ENCODE data around the gene B3GALT6.
A peak's percentile ranks its signal among the peaks of the same experiment; 100 is the strongest.
"Not testable (repeated sequence)": the region's sequence is repeated elsewhere in the genome, so short reads cannot be mapped to it uniquely, and the experiment has no call there.

Gene B3GALT6

DNA sequence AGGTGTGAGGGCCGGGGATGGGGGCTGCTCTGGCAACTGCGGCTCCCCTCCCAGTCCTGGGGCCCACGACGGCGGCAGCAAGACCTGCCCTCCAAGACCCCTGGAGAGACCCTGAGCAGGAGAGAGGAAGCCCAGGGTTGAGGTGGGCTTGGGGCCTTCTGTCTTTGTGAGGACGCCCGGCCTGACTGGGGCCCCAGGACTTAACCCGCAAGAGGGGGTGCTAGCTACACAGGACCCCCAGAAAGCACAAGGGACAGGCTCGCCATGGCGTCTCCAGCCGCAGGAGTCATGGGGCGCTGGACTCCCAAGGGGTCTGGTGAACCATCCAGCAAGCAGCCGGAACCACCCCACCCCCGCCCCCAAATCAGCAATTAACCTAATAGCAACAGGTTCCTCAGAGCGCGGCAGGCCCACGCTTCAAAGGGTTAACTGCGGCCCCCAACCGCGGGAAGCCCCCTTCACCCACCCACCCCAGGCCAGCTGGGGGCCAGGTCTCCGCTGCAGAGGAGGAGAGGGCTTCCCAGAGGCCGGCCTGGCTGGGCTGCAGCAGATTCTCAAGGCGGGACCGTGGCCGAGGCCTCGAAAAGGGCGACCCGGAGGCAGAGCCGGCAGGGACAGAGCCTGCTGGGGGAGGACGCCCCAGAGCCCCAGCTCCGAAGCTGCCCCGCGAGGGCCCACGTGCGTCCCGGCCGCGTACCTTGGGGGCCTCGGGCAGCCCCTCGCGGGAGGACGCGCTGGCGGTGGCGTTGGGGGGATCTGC lies 14.0 kb downstream of the B3GALT6 start:
- DNase-seq: no peak

DNA sequence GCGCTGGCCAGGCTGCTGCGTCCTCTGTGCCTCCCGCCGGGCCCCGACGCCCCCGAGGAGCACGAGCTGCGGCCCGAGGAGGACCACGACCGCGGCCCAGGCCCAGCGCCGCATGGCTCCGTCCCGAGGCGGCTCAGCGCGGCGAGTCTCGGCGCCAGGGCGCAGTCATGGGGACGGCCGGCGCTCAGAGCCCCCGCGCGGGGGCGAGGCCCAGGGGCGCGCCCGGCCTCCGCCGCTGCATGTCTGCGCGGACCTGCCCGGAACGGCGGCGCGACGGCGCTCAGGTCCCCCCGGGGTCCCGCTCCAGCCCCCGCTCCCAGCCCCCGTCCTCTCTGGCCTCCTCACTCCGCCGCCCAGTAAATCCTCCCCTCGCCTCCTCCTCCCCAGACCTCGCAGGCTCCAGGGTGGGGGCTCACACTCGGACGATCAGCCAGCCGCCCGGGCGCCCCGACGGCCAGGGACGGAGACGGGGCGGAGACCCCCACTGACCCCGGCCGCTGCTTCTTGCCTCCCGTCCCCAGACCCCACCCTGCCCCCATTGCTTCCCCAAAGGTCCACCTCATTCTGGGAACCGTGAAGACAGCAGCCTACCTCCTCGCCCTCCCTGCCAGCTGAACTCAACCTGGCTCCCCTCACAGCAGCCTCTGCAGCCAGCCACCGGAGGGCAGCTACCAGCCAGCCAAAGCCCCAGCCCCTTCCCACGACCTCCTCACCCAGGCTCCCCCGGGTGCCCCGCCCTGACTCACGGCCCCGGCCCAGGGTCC lies 14.7 kb downstream of the B3GALT6 start, which contains the start of gene C1QTNF12:
Gene C1QTNF12, minus strand, starts transcription at position 146 of the 764 bp plus-strand sequence. Its CDS starts 32 bp downstream, at position 114.
- DNase-seq: no peak

DNA sequence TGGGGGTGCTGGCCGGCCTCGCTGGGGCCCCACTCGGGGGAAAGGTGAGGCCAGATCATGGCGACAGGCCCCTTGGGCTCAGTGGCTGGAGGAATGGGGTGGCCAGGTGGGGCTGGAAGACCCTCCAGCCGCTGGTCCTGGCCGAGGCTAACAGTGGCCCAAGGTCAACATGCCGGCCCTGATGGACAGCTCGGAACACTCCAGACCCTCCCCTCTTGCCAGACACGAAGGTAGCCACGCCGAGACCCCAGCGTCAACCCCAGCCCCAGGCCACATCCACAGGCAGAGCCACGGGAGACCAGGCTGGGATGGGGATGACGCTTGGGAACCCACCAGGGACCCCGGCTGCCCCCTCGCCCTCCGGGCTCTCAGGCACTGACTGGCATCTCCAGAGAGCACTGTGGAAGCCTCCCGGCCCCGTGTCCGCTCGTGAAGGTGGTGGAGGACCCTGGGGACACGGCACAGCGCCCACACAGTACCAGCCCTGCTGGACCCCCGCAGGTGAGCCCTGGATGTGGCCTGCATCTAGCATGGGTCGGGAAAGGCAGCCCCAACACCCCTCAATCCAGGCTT lies 15.4 kb downstream of the B3GALT6 start:
- DNase-seq: no peak

DNA sequence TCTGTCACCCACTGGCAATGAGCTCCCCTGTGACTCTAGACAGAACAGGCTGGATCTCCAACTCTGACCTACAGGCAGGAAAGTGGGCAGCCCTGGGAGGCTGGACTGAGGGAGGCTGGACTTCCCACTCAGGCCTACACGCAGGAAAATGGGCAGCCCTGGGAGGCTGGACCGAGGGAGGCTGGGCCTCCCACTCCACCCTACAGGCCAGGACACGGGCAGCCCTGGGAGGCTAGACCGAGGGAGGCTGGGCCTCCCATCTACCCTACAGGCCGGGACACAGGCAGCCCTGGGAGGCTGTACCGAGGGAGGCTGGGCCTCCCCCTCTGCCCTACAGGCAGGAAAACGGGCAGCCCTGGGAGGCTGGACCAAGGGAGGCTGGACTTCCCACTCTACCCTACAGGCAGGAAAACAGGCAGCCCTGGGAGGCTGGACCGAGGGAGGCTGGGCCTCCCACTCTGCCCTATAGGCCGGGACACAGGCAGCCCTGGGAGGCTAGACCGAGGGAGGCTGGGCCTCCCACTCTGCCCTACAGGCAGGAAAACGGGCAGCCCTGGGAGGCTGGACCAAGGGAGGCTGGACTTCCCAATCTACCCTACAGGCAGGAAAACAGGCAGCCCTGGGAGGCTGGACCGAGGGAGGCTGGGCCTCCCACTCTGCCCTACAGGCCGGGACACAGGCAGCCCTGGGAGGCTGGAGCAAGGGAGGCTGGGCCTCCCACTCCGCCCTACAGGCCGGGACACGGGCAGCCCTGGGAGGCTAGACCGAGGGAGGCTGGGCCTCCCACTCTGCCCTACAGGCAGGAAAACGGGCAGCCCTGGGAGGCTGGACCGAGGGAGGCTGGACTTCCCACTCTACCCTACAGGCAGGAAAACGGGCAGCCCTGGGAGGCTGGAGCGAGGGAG lies 16.2 kb downstream of the B3GALT6 start:
- DNase-seq: not testable (repeated sequence)

DNA sequence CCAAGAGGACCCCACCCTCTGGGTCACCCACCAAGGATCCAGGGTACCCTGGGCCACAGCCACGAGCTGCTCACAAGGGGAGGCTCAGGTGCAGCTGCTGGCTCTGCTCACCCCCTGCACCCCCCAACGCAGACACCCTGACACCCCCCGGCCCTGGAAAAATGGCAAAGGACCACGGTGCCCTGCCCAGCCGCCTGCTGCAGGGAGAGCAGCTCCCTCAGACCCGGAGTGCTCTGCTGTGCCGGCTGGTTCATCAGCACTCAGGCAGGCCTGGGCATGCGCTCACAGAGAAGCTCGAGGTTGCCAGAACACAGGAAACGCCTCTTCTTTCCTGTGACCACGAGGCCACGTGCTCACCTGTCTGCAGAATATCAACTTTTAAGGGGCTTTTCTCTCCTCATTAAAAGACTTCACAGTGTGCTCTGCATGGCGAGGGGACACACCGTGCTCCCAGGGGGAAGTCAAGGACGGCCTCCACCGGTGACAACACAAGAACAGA lies 18.8 kb downstream of the B3GALT6 start:
- peak; percentile 75 for DNase-seq

DNA sequence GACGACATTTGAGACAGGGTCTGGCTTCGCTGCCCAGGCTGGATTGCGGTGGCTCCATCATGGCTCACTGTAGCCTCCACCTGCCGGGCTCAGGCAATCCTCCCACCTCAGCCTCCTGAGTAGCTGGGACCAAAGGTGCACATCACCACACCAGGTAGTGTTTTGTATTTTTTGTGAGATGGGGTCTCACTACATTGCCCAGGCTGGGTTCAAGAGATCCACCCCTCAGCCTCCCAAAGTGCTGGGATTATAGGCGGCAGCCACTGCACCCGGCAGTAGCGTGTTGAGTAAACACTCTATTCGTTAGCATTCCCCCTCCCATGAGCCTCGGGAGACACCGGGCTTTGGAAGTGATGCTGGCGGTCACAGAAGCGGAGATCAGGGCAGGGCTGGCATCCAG lies 21.3 kb downstream of the B3GALT6 start:
- no peak for DNase-seq

DNA sequence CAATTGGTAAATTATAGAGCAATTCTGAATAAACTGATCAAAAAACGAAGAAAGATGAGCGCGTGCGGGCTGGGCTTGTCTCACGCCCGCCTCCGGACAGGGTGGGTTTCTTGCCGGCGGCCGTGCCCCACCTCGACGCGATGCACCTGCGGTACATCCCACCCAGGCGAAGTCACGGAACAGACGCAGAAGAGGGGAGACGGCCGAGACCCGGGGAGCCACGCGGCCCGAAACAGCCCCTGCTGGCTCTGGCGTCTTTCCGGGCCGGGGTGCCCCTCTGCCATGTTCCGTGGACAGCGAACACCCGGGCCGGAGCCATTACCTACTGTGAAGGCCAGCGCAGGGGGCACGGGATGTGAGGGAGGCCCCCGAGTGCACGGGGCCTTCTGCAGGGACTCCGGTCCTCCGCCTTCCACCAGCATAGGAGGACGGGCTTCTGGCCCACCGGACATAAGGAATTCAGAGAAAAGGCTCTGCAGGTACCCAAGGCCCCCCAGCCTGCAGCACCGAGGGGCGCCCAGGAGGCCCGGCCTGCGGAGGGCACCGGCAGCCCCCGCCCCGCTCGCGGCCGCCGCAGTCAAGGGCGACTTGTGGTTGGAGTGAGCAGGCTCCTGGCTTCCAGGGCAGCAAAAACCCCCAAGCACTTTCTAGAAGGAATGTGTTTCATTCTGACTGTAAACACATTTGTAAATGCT lies 22.1 kb downstream of the B3GALT6 start:
- no peak for DNase-seq

DNA sequence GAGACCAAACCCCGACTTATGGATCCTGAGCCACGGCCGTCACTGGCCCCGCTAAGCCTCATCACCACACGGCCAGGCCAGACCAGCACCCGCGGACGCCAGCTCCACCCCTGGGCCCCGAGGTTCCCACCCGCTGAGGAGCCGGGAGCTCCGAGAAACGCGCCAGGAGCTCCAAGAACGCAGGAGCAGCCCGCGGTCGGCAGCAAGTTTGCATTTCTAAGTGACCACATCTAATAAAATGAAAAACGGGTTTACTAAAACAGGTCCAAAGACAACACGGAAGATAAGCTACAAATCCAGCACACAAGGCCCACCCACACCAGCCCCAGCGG lies 22.6 kb downstream of the B3GALT6 start:
- DNase-seq: no peak

DNA sequence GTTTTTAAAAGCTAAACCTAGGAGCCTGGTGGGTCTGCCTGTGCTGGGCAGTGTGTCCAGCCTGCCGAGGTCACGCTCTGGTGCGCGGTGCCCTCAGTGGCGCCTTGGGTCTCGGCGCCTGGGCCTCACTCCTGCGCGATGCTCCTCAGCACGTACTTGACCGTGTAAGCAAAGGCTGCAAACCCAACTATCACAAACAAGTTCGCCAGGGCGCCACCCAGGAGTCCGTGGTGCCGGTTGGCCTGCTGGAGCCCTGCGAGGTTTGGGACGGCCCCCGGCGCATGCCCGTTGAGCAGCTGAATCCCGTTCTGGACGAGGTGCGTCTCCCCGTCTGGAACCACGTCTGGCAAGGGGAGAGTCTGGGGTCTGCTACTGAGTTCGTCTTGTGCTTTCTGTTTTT lies 23.0 kb downstream of the B3GALT6 start:
- DNase-seq: no peak

DNA sequence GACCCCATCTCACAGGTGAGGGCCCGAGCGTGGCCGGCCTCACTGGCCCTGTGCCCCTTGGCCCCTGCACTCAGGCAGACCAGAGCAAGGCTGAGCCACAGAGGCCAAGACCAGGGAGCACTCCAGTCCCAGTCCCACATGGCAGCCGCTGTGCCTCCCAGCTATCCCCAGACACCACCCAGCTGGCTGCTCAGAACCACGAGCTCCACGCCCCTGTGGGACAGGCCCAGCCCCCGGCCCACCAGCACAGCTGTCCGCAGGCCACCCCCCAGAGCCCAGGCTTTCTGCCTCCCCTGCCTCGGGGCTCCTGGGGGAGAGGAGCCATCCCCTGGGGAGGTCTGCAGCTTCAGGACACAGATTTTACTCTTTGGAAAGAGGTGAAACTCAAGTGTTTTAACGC lies 23.6 kb downstream of the B3GALT6 start:
- DNase-seq: no peak

DNA sequence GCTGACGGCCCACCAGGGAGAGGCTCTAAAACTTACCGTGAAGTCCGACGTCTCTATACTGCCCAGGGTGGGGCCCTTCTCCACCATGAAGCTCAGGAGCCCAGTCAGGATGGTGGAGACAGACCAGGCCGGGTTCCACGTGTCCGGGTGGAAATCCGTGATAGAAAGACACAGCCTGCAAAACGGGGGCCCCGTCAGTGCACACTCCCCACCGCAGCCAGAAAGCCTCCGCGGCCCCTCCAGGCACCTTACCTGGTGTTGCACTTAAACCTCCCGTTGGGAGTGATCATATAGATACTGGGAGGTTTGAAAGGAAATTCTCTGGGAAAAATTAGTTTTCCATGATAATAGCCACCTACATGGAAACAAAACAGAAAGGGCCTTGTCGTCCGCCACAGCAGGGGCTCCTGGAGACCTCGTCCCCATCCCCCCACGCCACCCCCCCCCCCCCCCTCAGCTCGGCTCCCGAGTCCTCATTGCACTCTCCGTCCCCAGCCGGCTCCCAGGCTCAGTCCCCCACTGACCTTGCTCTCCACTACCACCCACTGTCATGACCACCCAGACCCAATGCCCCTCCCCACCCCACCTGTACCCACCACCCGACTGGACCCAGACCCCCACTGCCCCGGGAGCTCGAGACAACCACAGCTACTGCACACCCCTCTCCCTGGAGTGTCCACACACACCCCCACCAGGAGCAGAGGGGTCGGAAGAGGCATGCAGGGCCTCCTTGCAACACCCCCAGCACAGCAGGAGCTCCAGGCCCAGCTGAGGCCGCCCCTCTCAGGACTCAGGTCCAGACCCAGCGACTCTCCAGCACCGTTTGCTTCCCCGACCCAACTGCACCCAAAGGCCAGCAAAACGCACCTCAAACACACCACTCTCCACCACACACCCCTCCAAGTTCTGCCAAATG lies 25.2 kb downstream of the B3GALT6 start:
- no peak for DNase-seq

DNA sequence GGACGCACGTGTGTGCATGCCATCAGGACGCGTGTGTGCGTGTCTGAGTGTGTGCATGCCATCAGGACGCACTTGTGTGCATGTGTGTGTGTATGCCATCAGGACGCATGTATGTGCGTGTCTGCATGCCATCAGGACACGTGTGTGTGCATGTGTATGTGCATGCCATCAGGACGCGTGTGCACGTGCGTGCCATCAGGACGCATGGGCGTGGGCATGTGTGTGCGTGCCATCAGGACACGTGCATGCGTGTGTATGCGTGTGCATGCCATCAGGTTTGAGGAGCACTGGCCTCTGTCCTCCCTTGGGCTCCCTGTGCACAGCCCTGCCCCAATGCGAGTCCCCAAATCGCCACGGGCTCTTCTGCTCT lies 27.1 kb downstream of the B3GALT6 start:
- no peak for DNase-seq

DNA sequence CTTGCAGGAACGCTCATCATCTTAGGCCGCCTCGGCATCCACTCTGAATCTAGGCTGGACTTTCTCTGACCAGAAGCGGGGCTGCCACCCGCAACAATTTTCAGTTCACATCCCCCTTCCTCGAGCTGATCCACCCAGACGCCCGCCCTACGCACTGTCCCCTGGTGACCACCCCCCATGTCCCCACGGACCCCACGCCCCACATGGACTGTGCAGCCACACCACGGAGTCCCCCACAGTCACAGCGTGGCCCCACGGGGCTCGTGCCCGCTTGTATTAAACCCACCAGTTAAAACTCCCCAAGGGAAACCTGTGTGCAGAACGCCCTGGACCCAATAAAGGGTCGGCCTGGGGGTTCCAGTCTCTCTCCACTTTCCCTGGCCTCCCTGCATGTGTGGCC lies 27.5 kb downstream of the B3GALT6 start:
- DNase-seq: no peak

DNA sequence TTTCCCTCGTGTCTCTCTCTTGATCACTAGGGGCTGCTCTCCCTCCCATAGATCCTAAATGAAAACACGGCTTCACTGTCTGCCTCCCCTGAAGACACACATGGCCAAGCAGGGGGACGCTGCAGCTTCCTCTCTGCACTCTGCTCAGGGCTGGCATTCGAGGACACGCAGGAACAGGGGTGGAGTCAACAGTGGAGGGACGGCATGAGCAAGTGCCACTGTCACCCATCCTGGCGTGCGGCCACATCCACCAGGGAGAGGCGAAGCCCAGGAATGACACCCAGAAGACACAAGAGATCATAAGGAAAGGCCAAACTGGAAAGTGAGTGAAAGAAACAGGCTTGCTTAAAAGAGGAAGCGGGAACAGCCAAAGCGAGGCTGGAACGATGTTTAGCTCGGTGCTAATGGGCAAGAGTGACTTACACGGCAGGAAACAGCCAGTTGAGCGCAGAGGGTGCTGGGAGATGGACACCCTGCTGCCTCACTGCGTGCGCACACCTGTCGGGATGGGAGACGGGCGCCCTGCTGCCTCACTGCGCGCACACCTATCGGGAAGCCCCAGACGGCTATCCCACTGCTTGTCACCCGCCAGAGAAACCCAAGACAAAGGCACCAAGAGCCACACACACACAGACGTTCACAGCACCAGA lies 28.0 kb downstream of the B3GALT6 start:
- DNase-seq: no peak

DNA sequence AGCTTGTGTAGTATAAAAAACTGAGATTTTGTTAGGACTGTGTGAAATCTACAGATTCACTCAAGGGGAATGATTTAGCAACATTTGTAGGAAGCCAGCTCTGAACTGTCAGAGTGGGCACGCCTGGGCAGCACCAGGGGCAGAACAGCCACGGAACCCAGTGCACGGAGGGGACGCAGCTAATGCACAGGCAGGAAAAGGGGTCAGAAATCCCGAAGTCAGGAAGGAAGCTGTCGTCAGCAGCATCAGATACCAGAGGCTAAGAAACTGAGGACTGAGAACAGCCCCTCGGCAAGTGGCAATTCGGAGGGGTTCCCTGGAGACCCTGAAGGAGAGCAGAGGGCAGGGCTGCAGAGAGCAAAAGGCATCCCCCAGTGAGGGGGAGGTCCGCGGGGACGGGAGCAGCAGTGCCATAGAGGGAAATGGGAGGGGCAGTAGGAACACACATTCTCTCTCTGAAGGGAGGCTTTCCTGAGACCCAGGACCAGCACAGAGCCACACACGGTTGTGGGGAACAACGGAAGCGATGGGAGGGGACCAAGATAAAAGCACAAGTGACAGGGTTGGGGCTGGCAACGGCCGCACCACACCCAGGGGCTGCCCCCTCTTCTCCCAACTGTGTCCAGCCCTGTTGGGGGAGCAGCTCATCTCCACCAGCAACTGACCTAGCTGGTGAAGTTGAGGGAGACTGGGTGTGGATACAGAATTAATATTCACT lies 29.0 kb downstream of the B3GALT6 start:
- no peak for DNase-seq

DNA sequence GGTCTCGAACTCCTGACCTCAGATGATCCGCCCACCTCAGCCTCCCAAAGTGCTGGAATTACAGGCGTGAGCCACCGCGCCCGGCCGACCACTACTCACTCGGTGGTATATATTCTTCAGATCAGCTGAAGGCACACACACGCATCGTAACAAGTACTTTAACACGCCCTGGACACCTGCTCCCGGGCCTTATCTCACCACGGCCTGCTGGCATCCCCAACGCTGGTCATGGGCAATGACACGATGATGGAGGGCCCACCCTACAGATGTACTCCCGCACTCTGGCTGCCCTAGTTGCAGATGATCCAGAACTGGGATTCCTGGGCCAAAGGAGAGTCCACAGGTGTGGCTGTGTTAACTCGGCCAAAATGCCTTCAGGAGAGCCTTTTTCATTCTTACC lies 30.0 kb downstream of the B3GALT6 start:
- DNase-seq: no peak

DNA sequence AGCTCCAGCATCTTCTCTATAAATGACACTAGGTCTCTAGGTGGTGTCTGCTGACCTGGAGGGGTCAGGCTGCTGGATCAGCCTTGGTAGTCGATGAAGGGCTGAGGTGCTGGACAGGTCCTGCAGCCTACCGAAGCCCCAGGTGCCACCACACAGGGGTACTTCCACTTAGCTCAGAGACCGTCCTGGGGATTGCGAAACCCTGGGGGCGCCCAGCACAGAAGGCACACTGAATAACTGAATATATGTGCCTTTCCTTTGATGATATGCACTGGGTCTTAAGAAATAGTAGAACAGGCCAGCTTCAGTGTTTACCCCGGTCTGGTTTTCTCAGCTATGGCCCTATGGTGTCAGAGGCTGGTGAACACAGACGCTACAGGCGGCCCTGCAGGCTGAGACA lies 30.7 kb downstream of the B3GALT6 start:
- DNase-seq: no peak

DNA sequence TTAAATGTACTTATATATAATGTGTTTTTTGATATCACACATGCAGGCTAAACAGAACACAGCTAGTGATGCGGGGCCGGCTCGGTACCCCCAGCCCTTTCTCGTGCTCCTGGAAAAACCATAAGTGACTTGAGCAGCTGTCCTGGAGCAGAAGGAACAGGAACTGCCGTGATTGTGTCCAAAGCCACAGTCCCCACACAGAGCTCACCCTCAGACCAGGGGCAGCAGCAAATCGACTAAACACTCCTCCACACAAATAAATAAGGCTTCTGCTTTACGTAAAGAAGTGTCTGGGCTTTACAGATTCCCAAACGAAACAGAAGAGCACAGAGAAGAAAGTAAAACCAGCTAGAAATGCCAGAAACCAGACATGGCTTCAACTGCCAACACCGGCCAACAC lies 32.0 kb downstream of the B3GALT6 start:
- DNase-seq: no peak

DNA sequence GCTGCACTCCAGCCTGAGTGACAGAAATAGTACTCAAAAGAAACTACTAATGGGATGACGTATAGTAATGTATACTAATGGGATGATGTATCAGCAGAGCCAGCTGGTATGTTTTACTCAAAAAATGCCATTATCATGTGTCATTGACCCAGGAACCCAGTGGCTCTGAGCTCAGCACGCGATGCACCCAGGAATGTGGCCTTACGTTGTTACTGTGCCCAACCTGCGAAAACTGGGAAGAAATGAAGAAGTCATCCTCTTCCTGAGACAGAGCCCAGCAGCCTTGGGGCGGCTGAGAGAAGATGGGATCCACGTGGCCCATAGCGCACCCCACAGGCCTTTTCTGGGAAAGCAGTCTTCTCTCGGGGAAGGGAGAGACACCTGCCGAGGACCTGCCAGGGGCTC lies 32.8 kb downstream of the B3GALT6 start:
- DNase-seq: no peak
